Neural cell (in vitro differentiated cells): ENCODE results near the gene EPB41L2. TPM values are rescaled to one million over a fixed set of nuclear protein-coding genes. Genes with fewer than 3 reads are reported as not detected.

Source experiments
- H2AFZ ChIP-seq: fragments of 200-600, 300-800 bp; sonication (generic), shearing (Covaris generic); 2 replicates; pipeline ENCODE4 v1.6.0; 2014; ENCODE audit warnings: low read depth, mild to moderate bottlenecking, antibody characterized with exemption, low read length, moderate library complexity
- H3F3A ChIP-seq: fragments of 200-600 bp; shearing (Covaris generic); 2 replicates; pipeline ENCODE4 v1.6.1; 2016; ENCODE audit warnings: mild to moderate bottlenecking, moderate library complexity, mixed read lengths, antibody characterized with exemption, low read length; ENCODE audit not compliant: insufficient read depth, poor library complexity, severe bottlenecking
- H3K27ac ChIP-seq: fragments of 200-600, 300-800 bp; sonication (generic), shearing (Covaris generic); 2 replicates; pipeline ENCODE4 v1.5.1; 2014; ENCODE audit warnings: mild to moderate bottlenecking, low read length, moderate library complexity
- H3K27me3 ChIP-seq: fragments of 300-800, 200-600 bp; sonication (generic), shearing (Covaris generic); 2 replicates; pipeline ENCODE4 v1.6.0; 2014; ENCODE audit warnings: mild to moderate bottlenecking, low read depth, low read length, moderate library complexity; ENCODE audit not compliant: insufficient read depth
- H3K36me3 ChIP-seq: fragments of 300-800, 200-600 bp; sonication (generic), shearing (Covaris generic); 2 replicates; pipeline ENCODE4 v1.5.1; 2014; ENCODE audit warnings: mild to moderate bottlenecking, antibody characterized with exemption, low read length, moderate library complexity; ENCODE audit not compliant: insufficient read depth
- H3K4me2 ChIP-seq: fragments of 300-800, 200-600 bp; sonication (generic), shearing (Covaris generic); 2 replicates; pipeline ENCODE4 v1.6.0; 2014; ENCODE audit warnings: mild to moderate bottlenecking, low read length
- H3K4me3 ChIP-seq: fragments of 300-800, 200-600 bp; sonication (generic), shearing (Covaris generic); 2 replicates; pipeline ENCODE4 v1.5.1; 2014; ENCODE audit warnings: mild to moderate bottlenecking, low read length, moderate library complexity
- H3K79me2 ChIP-seq: fragments of 200-600 bp; shearing (Covaris generic); replicated peaks from 2 replicates; pipeline ENCODE4 v1.6.0; 2014; ENCODE audit warnings: mild to moderate bottlenecking, low read length, moderate library complexity; ENCODE audit not compliant: insufficient read depth
- H3K9ac ChIP-seq: fragments of 300-800, 200-600 bp; sonication (generic), shearing (Covaris generic); 2 replicates; pipeline ENCODE4 v1.6.1; 2016; ENCODE audit warnings: mild to moderate bottlenecking, low read length, mixed read lengths
- H3K9me2 ChIP-seq: fragments of 200-600 bp; shearing (Covaris generic); 2 replicates; pipeline ENCODE4 v1.6.1; 2016; ENCODE audit warnings: mild to moderate bottlenecking, low read length, mixed read lengths; ENCODE audit not compliant: insufficient read depth
- H3K9me3 ChIP-seq: fragments of 200-600, 300-800 bp; sonication (generic), shearing (Covaris generic); 2 replicates; pipeline ENCODE4 v1.6.1; 2016; ENCODE audit warnings: mild to moderate bottlenecking, mixed run types, low read length, moderate library complexity, mixed read lengths
- H4K20me1 ChIP-seq: fragments of 200-600 bp; shearing (Covaris generic); 2 replicates; pipeline ENCODE4 v1.6.1; 2016; ENCODE audit warnings: mild to moderate bottlenecking, mixed run types; ENCODE audit not compliant: insufficient read depth
- CTCF ChIP-seq: fragments of 450-650 bp; IDR thresholded peaks from 2 replicates; pipeline ENCODE4 v1.5.1; 2014; ENCODE audit warnings: antibody characterized with exemption, mild to moderate bottlenecking, moderate library complexity; ENCODE audit not compliant: poor library complexity, severe bottlenecking
- EP300 ChIP-seq: fragments of 450-650 bp; conservative IDR thresholded peaks from 2 replicates; pipeline ENCODE4 v1.6.1; 2014; ENCODE audit warnings: antibody characterized with exemption, mild to moderate bottlenecking, moderate library complexity; ENCODE audit not compliant: poor library complexity, severe bottlenecking
- EZH2 ChIP-seq: fragments of 200-600, 300-800 bp; shearing (Covaris generic), sonication (generic); IDR thresholded peaks from 2 replicates; pipeline ENCODE4 v1.6.1; 2014; ENCODE audit warnings: antibody characterized with exemption, low read length, borderline replicate concordance, mild to moderate bottlenecking; ENCODE audit not compliant: insufficient read depth, poor library complexity, severe bottlenecking
- MXI1 ChIP-seq: fragments of 450-650 bp; conservative IDR thresholded peaks from 2 replicates; pipeline ENCODE4 v1.6.1; 2014; ENCODE audit warnings: antibody characterized with exemption, mild to moderate bottlenecking; ENCODE audit not compliant: poor library complexity, severe bottlenecking
- POLR2AphosphoS5 ChIP-seq: IDR thresholded peaks from 2 replicates; pipeline ENCODE4 v1.6.1; 2012
- RAD21 ChIP-seq: fragments of 450-650 bp; conservative IDR thresholded peaks from 2 replicates; pipeline ENCODE4 v1.6.1; 2014; ENCODE audit warnings: antibody characterized with exemption, mild to moderate bottlenecking, moderate library complexity
- REST ChIP-seq: IDR thresholded peaks from 2 replicates; pipeline ENCODE4 v1.6.1; 2012; ENCODE audit warnings: borderline replicate concordance
- SMC3 ChIP-seq: fragments of 450-650 bp; conservative IDR thresholded peaks from 2 replicates; pipeline ENCODE4 v1.6.1; 2014; ENCODE audit warnings: antibody characterized with exemption, mild to moderate bottlenecking, moderate library complexity; ENCODE audit not compliant: poor library complexity
- TAF1 ChIP-seq: IDR thresholded peaks from 2 replicates; pipeline ENCODE4 v1.6.1; 2012; ENCODE audit warnings: low read depth
- polyA plus RNA-seq: library from polyadenylated mRNA; depleted of rRNA; stranded (reverse); fragments of >200 nt; gene quantifications from 2 replicates; pipeline ENCODE4 v1.2.3, GENCODE V29; 2014

Gene EPB41L2
- polyA plus RNA-seq, 1 donor from 2014 or later = 13.5 TPM

- Histone ChIP-seq H3K9ac (no peak overlapping the region), H3F3A (no peaks in the 10 kb centered on the region), H3K79me2 (no peaks in the 10 kb centered on the region), H3K9me2 (no peaks in the 10 kb centered on the region), H3K36me3 (no peaks in the 10 kb centered on the region), H3K4me2 (no peak overlapping the region), H4K20me1 (no peaks in the 10 kb centered on the region), H3K27ac (no peak overlapping the region), H3K4me3 (no peak overlapping the region), H3K9me3 (no peaks in the 10 kb centered on the region), H2AFZ (no peak overlapping the region), H3K27me3 (no peaks in the 10 kb centered on the region)
- TF ChIP-seq REST (no peak), RAD21 (no peak), EZH2 (no peak), TAF1 (no peak), EP300 (no peak), MXI1 (no peak), POLR2AphosphoS5 (no peak), CTCF (no peak), SMC3 (no peak)
Measured at GRCh38 chr6:130849594-130849993, 213.5 kb downstream of the EPB41L2 start.

- no peak overlapping the region for H3K4me3 ChIP-seq
- no peaks in the 10 kb centered on the region for H3K27me3 ChIP-seq
- H3K4me2 ChIP-seq = no peak overlapping the region
Measured at GRCh38 chr6:130848945-130849344, 214.1 kb downstream of the EPB41L2 start.

More at GRCh38 chr6:130848945-130849344, 214.1 kb downstream of the EPB41L2 start:
- Histone ChIP-seq H3K79me2 (no peaks in the 10 kb centered on the region), H3K9me3 (no peaks in the 10 kb centered on the region), H3K9ac (no peak overlapping the region), H3K36me3 (no peaks in the 10 kb centered on the region), H4K20me1 (no peaks in the 10 kb centered on the region), H3F3A (no peaks in the 10 kb centered on the region), H3K9me2 (no peaks in the 10 kb centered on the region), H3K27ac (no peak overlapping the region), H2AFZ (no peak overlapping the region)
- TF ChIP-seq POLR2AphosphoS5 (no peak), MXI1 (no peak), TAF1 (no peak), EP300 (no peak), EZH2 (no peak), CTCF (no peak), RAD21 (no peak), REST (no peak), SMC3 (no peak)
